GM19395 (cell line): ENCODE data around the gene TMEM150B.

Experiments used
- ATAC-seq: cut with Tn5 transposase; IDR thresholded peaks from one replicate; pipeline ENCODE4 v1.9.1; 2021; ENCODE audit warnings: mild to moderate bottlenecking, moderate library complexity; ENCODE audit not compliant: unreplicated experiment

Gene TMEM150B

GRCh38 chr19:55308281-55308680, 16.9 kb downstream of the TMEM150B start:
- no peak for ATAC-seq

GRCh38 chr19:55306712-55307111, 18.4 kb downstream of the TMEM150B start:
- no peak for ATAC-seq

DNA sequence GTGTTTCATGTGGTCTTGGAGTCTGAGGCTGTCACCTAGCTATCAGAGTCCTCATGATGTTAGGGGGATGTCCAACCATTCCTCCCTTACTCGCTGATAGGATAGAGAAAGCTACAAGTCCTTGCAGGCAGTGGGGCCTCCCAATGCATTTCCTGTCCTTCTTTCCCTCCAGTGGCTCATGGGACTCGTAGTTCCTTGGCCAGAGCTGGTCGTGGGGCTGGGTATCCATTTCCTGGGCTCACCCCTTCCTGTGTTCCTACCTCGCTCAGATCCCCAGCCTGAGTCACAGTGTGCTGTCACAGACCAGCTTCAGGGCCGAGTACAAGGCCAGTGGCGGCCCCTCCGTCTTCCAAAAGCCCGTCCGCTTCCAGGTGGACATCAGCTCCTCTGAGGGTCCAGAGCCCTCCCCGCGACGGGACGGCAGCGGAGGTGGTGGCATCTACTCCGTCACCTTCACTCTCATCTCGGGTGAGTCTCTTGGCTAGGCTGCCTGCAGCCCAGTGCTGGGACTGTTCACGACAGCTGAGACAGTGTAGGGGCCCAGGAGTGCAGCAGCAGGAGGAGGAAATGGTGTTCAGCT, 19.1 kb downstream of the TMEM150B start:
- ATAC-seq = no peak

- ATAC-seq = no peak
These were observed 19.6 kb downstream of the TMEM150B start for GRCh38 chr19:55305491-55305890.

DNA sequence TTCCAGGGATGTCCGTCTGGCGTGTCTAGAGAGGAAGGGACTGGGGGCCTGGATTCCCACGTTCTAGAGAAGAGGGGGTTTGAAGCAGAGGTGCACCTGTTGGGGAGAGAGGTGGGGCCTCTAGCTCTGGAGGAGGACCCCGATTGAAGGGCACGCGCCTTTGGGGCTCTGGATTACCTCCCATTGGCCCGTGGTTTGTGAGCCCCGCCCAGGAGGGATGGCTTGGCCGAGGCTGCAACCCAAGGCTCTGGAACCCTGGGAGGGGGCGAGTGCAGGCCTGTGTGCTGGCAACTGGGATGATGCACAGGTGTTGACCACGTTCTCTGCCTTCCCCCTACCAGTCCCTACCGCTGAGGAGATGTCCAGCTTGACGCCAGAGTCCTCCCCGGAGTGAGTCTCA, 20.2 kb downstream of the TMEM150B start:
- no peak for ATAC-seq

DNA sequence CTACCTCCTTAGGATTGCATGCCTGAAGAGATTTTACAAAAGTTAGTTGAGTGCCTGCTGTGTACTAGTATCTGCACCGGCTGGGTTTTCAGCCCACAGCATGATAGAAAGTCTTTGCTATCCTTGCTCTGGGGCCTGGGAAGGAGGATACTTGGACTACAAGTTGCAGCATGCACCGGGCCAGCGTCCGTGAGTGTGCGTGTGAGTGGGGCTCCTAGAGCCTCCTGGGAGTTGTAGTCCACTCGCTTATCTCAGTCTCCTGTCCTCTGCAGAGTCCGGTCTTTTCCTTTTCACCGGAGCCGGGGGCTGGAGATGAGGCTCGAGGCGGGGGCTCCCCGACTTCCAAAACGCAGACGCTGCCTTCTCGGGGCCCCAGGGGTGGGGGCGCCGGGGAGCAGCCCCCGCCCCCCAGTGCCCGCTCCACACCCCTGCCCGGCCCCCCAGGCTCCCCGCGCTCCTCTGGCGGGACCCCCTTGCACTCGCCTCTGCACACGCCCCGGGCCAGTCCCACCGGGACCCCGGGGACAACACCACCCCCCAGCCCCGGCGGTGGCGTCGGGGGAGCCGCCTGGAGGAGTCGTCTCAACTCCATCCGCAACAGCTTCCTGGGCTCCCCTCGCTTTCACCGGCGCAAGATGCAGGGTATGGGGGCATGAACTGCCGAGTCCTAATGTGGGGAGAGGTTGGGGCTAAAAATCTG, 20.7 kb downstream of the TMEM150B start:
- ATAC-seq = no peak

- no peak for ATAC-seq
These were observed 21.7 kb downstream of the TMEM150B start for GRCh38 chr19:55303477-55303876.

GRCh38 chr19:55302318-55302703, 22.8 kb downstream of the TMEM150B start:
- ATAC-seq = no peak

DNA sequence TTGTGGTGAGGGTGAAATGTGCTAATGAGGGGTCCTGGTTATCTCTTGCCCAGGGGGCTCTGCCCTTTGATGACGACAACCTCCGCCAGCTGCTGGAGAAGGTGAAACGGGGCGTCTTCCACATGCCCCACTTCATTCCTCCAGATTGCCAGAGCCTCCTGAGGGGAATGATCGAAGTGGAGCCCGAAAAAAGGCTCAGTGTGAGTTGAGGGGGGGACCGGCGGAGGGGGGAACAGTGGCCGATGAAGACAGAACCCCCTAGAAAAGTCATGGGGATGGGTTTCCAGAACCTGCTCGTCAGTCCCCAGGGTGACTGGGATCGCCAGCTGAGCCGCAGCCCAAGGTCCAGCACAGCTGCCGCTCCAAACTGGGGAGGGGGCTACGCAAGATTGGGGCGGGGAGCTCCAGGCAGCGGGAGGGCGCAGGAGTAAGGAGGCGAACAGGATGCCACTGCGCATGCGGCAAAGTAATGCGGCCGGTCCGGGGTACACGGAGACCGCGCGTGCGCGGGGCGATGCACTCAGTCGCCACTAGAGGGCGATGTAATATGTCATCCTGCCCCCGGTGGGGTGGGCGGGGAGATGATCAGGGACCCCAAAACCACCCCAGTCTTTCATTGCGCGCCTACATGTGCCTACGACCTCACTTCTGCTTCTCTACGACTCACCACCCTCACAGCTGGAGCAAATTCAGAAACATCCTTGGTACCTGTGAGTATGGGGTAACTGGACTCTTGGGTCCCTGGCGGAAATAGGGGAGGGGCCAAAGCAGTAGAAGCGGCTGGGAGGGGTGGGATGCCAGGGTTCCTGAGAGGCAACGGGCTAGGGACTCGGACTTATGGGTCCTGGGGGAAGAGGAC, 23.5 kb downstream of the TMEM150B start:
- peak; percentile 69 for ATAC-seq

GRCh38 chr19:55300886-55301458, 24.2 kb downstream of the TMEM150B start:
- no peak for ATAC-seq

GRCh38 chr19:55299991-55300390, 25.1 kb downstream of the TMEM150B start:
- no peak for ATAC-seq

GRCh38 chr19:55297267-55297666, 27.9 kb downstream of the TMEM150B start:
- ATAC-seq = no peak

- no peak for ATAC-seq
These were observed 35.9 kb downstream of the TMEM150B start for GRCh38 chr19:55289117-55289796.

DNA sequence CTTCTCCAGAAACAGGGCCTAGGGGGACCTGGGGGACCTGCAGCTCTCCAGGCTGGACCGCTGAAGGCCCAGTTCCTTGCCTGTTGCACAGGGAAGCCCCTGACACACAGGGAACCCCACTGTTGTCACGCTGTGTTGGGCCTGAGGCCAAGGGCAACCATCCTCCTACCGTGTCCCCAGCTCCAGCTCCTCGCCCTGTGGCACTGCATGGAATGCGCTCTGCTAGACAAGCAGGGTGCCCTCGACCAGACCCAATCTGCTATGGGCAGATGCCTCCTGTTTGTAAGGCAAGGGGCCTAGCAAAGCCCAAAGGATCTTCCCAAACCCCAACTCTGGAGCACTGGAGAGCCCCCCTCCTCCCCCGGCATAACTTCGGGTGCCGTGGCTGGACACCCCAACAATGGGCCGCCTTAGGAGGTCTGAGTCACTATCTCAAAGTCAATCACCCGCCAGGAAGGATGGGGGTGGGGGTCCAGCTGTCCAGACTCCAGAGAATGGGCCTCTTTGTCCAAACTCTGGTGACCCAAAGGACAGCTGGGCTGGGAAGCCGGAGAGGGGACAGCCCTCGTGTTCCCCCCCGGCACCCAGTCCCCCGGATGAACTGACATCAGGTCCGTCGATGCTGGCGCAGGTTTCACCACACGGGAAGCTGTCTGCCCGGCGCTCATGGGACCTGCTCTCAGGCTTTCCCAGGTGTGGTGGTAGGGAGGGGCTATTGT, 37.6 kb downstream of the TMEM150B start:
- ATAC-seq = no peak

- no peak for ATAC-seq
These were observed 39.8 kb downstream of the TMEM150B start for GRCh38 chr19:55285229-55285890.

GRCh38 chr19:55284405-55285058, 40.6 kb downstream of the TMEM150B start:
- no peak for ATAC-seq

- no peak for ATAC-seq
These were observed 41.4 kb downstream of the TMEM150B start, which contains the start of gene BRSK1 for GRCh38 chr19:55283548-55284377. Gene BRSK1, plus strand, starts transcription at chr19:55283997. Its CDS starts 446 bp downstream, at chr19:55284443.
